Left ventricle myocardium inferior (tissue), 1 donor: ENCODE measurements around the gene THSD7A. TPM values are rescaled to one million over a fixed set of nuclear protein-coding genes. Genes with fewer than 3 reads are reported as not detected.
"Not testable (repeated sequence)": the region's sequence is repeated elsewhere in the genome, so short reads cannot be mapped to it uniquely, and the experiment has no call there.

ENCODE experiments used
- DNase-seq: peaks from one replicate; pipeline ENCODE4 v3.0.0-alpha.2; 2020
- H3K27ac ChIP-seq: fragments of 200-600 bp; replicated peaks from 2 replicates; pipeline ENCODE4 v1.8.0; 2021
- H3K27me3 ChIP-seq: fragments of 200-600 bp; 2 replicates; pipeline ENCODE4 v1.8.0; 2021; ENCODE audit warnings: low read depth
- H3K36me3 ChIP-seq: fragments of 200-600 bp; 2 replicates; pipeline ENCODE4 v1.8.0; 2021
- H3K4me1 ChIP-seq: fragments of 200-600 bp; 2 replicates; pipeline ENCODE4 v1.8.0; 2021
- H3K4me3 ChIP-seq: fragments of 200-600 bp; 2 replicates; pipeline ENCODE4 v1.8.0; 2021; ENCODE audit warnings: mild to moderate bottlenecking, moderate library complexity
- H3K9me3 ChIP-seq: fragments of 200-600 bp; replicated peaks from 2 replicates; pipeline ENCODE4 v1.8.0; 2021
- CTCF ChIP-seq: fragments of 200-600 bp; IDR thresholded peaks from 2 replicates; pipeline ENCODE4 v1.8.0; 2021; ENCODE audit warnings: antibody characterized with exemption, mild to moderate bottlenecking, borderline replicate concordance
- intact Hi-C: fragments of 100-400 bp; cut with micrococcal nuclease; formaldehyde crosslinking; loops from one replicate; pipeline ENCODE4 v1.11.0; 2022
- total RNA-seq: library from RNA; stranded (reverse); fragmentation: NEBNext Ultra II Directional; extraction: Animal tissue kit (Norgen Biotek cat#: 25700); gene quantifications from one replicate; pipeline ENCODE4 v1.2.1, GENCODE V29; 2021
- donor health status: DM: no; HTN: yes; CAD: no; lungs with severe emphysema.

The THSD7A gene
- total RNA-seq, 1 donor from 2014 or later = 1.6 TPM

GRCh38 chr7:11529382-11529781 is 302.6 kb downstream of the THSD7A start:
- Histone ChIP-seq H3K27me3 (no peaks in the 10 kb centered on the region), H3K27ac (no peak overlapping the region), H3K4me1 (no peaks in the 10 kb centered on the region), H3K4me3 (no peak overlapping the region), H3K36me3 (no peaks in the 10 kb centered on the region), H3K9me3 (no peaks in the 10 kb centered on the region)
- intact Hi-C loops = no loop called here
- no peak for TF ChIP-seq CTCF
- DNase-seq = no peak

- no peak for TF ChIP-seq CTCF
- no peak overlapping the region for H3K4me3 ChIP-seq
- intact Hi-C loops = no loop called here
Observed at GRCh38 chr7:11527707-11528106, 304.3 kb downstream of the THSD7A start.

GRCh38 chr7:11524476-11525397 is 307.3 kb downstream of the THSD7A start:
- no peaks in the 10 kb centered on the region for H3K36me3 ChIP-seq
- DNase-seq = no peak
- intact Hi-C loops = no loop called here
- no peak overlapping the region for H3K4me3 ChIP-seq
- no peak for TF ChIP-seq CTCF
- no peaks in the 10 kb centered on the region for H3K9me3 ChIP-seq
- no peaks in the 10 kb centered on the region for H3K27me3 ChIP-seq
- no peaks in the 10 kb centered on the region for H3K4me1 ChIP-seq
- no peak overlapping the region for H3K27ac ChIP-seq

More at GRCh38 chr7:11527707-11528106, 304.3 kb downstream of the THSD7A start:
- no peaks in the 10 kb centered on the region for H3K4me1 ChIP-seq
- H3K9me3 ChIP-seq = no peaks in the 10 kb centered on the region
- no peak for DNase-seq
- H3K27me3 ChIP-seq = no peaks in the 10 kb centered on the region
- H3K36me3 ChIP-seq = no peaks in the 10 kb centered on the region
- H3K27ac ChIP-seq = no peak overlapping the region

DNA sequence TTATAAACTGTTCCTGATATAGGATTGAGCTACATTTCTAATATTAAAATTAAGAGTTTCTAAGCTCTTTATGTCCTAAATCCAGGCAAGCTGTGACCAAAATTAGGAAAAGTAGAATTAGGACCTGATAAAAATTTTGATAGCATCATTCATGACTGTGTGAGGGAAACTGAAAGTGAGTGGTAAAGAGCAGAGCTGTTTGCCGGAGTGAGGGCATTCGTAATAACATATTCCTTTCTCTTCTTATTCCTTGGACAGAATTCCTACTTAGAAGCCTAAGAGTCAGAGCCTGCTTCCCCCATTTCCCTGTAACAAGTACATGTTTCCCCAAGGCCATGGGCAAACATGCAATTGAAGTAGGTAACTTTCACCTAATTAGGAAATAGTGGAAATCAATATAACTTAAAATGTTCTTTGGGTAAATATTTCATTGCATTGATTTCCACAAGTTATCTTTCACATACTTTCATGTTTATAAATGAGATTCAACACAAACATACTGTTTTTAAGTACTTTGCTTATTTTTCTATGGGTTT is 310.0 kb downstream of the THSD7A start:
- H3K4me1 ChIP-seq, DNase-seq, H3K9me3 ChIP-seq, H3K27ac ChIP-seq, H3K27me3 ChIP-seq, intact Hi-C loops, H3K36me3 ChIP-seq: not testable (repeated sequence)
- H3K4me3 ChIP-seq = peak overlapping the region; percentile 45

- Histone ChIP-seq H3K4me1 (no peaks in the 10 kb centered on the region), H3K9me3 (no peaks in the 10 kb centered on the region), H3K27ac (no peak overlapping the region), H3K4me3 (no peak overlapping the region), H3K36me3 (no peaks in the 10 kb centered on the region), H3K27me3 (no peaks in the 10 kb centered on the region)
- TF ChIP-seq CTCF = no peak
- intact Hi-C loops = no loop called here
- no peak for DNase-seq
Observed at GRCh38 chr7:11517853-11518252, 314.1 kb downstream of the THSD7A start.

GRCh38 chr7:11516328-11516727 is 315.7 kb downstream of the THSD7A start:
- Histone ChIP-seq H3K9me3 (no peaks in the 10 kb centered on the region), H3K36me3 (no peaks in the 10 kb centered on the region), H3K4me1 (no peaks in the 10 kb centered on the region), H3K27ac (no peak overlapping the region), H3K27me3 (no peaks in the 10 kb centered on the region), H3K4me3 (no peak overlapping the region)
- TF ChIP-seq CTCF = no peak
- intact Hi-C loops = no loop called here
- no peak for DNase-seq
